Smooth muscle cell (in vitro differentiated cells): Measurements from ENCODE around the gene SLC25A12. TPM values are rescaled to one million over a fixed set of nuclear protein-coding genes. Genes with fewer than 3 reads are reported as not detected.
"Not testable (repeated sequence)": the region's sequence is repeated elsewhere in the genome, so short reads cannot be mapped to it uniquely, and the experiment has no call there.

ENCODE experiments used
- DNase-seq: peaks from one replicate; lab custom pipeline; 2025; ENCODE audit not compliant: unreplicated experiment; lab: John Stamatoyannopoulos, UW
- H2AFZ ChIP-seq: fragments of 200-600 bp; sonication (generic); 2 replicates; pipeline ENCODE4 v1.6.0; 2016; ENCODE audit warnings: antibody characterized with exemption, low read depth, mild to moderate bottlenecking
- H3F3A ChIP-seq: fragments of 200-600 bp; sonication (generic); 2 replicates; pipeline ENCODE4 v1.6.0; 2017; ENCODE audit warnings: antibody characterized with exemption, low read depth
- H3K27ac ChIP-seq: fragments of 200-600 bp; sonication (generic); 2 replicates; pipeline ENCODE4 v1.5.1; 2016; ENCODE audit warnings: low read depth, mild to moderate bottlenecking
- H3K27me3 ChIP-seq: fragments of 200-600 bp; sonication (generic); 2 replicates; pipeline ENCODE4 v1.6.1; 2016; ENCODE audit warnings: low read depth, mild to moderate bottlenecking
- H3K36me3 ChIP-seq: fragments of 200-600 bp; sonication (generic); 2 replicates; pipeline ENCODE4 v1.5.1; 2016; ENCODE audit warnings: low read depth
- H3K4me1 ChIP-seq: fragments of 200-600 bp; sonication (generic); 2 replicates; pipeline ENCODE4 v1.5.1; 2016; ENCODE audit warnings: low read depth
- H3K4me2 ChIP-seq: fragments of 200-600 bp; sonication (generic); 2 replicates; pipeline ENCODE4 v1.6.0; 2016; ENCODE audit warnings: mild to moderate bottlenecking
- H3K4me3 ChIP-seq: fragments of 200-600 bp; sonication (generic); 2 replicates; pipeline ENCODE4 v1.5.1; 2016; ENCODE audit warnings: mild to moderate bottlenecking
- H3K79me2 ChIP-seq: fragments of 200-600 bp; sonication (generic); 2 replicates; pipeline ENCODE4 v1.6.0; 2016; ENCODE audit warnings: low read depth, mild to moderate bottlenecking
- H3K9ac ChIP-seq: fragments of 200-600 bp; sonication (generic); 2 replicates; pipeline ENCODE4 v1.6.0; 2016; ENCODE audit warnings: low read depth
- H3K9me3 ChIP-seq: fragments of 200-600 bp; sonication (generic); replicated peaks from 2 replicates; pipeline ENCODE4 v1.5.1; 2016; ENCODE audit warnings: low read depth
- H4K20me1 ChIP-seq: fragments of 200-600 bp; sonication (generic); 2 replicates; pipeline ENCODE4 v1.6.0; 2016; ENCODE audit warnings: low read depth
- CTCF ChIP-seq: fragments of 200-600 bp; sonication (generic); IDR thresholded peaks from 2 replicates; pipeline ENCODE4 v1.5.1; 2017; ENCODE audit warnings: borderline replicate concordance, mild to moderate bottlenecking, antibody characterized with exemption; ENCODE audit not compliant: insufficient read depth, poor library complexity, severe bottlenecking
- WGBS: methylation state at CpG from one replicate; pipeline ENCODE4 v1.1.7; 2016; ENCODE audit warnings: low lambda C conversion rate; 5-methylcytosine and 5-hydroxymethylcytosine counted together
- polyA plus RNA-seq: library from polyadenylated mRNA; unstranded; fragments of >200 nt; fragmentation: Nextera tagmentation; extraction: Ambion mirVana; gene quantifications from 2 replicates; pipeline ENCODE4 v1.2.1, GENCODE V29; 2016
- total RNA-seq: library from RNA; depleted of rRNA; stranded (reverse); fragments of >200 nt; gene quantifications from 2 replicates; pipeline ENCODE4 v1.2.3, GENCODE V29; 2014

Gene SLC25A12
- total and polyA plus RNA-seq, 2 experiments from 2014 or later, result 10.5 to 22.4 TPM

- H4K20me1 ChIP-seq, result no peaks in the 10 kb centered on the region
- no peaks in the 10 kb centered on the region for H3K27me3 ChIP-seq
- H3K79me2 ChIP-seq, result no peaks in the 10 kb centered on the region
- no peaks in the 10 kb centered on the region for H3K4me1 ChIP-seq
- H3K4me2 ChIP-seq, result no peak overlapping the region
- no peak overlapping the region for H3K9ac ChIP-seq
- H3K36me3 ChIP-seq, result no peaks in the 10 kb centered on the region
- no peak overlapping the region for H3K4me3 ChIP-seq
- 84% methylated on average over 3 of the region's 3 CpGs for WGBS
- TF ChIP-seq CTCF, result no peak
- H3K9me3 ChIP-seq, result no peaks in the 10 kb centered on the region
- H3K27ac ChIP-seq, result no peak overlapping the region
- no peak for DNase-seq
- H3F3A ChIP-seq, result no peaks in the 10 kb centered on the region
- no peak overlapping the region for H2AFZ ChIP-seq
Measured at GRCh38 chr2:171813126-171813525, 80.9 kb downstream of the SLC25A12 start.

- H3K27ac ChIP-seq, result no peak overlapping the region
- no peaks in the 10 kb centered on the region for H3K79me2 ChIP-seq
- H3K27me3 ChIP-seq, result no peaks in the 10 kb centered on the region
- no peak overlapping the region for H3K9ac ChIP-seq
- H3K9me3 ChIP-seq, result no peaks in the 10 kb centered on the region
- no peaks in the 10 kb centered on the region for H3K36me3 ChIP-seq
- H2AFZ ChIP-seq, result no peak overlapping the region
- no peak for DNase-seq
- no peaks in the 10 kb centered on the region for H3K4me1 ChIP-seq
- 59% methylated on average over 4 of the region's 4 CpGs for WGBS
- TF ChIP-seq CTCF, result peak; percentile 28
- no peaks in the 10 kb centered on the region for H4K20me1 ChIP-seq
- no peak overlapping the region for H3K4me3 ChIP-seq
- H3K4me2 ChIP-seq, result no peak overlapping the region
- H3F3A ChIP-seq, result no peaks in the 10 kb centered on the region
Measured at GRCh38 chr2:171811245-171811628, 82.8 kb downstream of the SLC25A12 start.

GRCh38 chr2:171810422-171811244 lies 83.4 kb downstream of the SLC25A12 start:
- no peaks in the 10 kb centered on the region for H3K9me3 ChIP-seq
- H4K20me1 ChIP-seq, result no peaks in the 10 kb centered on the region
- no peaks in the 10 kb centered on the region for H3K4me1 ChIP-seq
- no peaks in the 10 kb centered on the region for H3K27me3 ChIP-seq
- H3K9ac ChIP-seq, result no peak overlapping the region
- TF ChIP-seq CTCF, result no peak
- no peak overlapping the region for H3K27ac ChIP-seq
- H3K36me3 ChIP-seq, result no peaks in the 10 kb centered on the region
- no peak overlapping the region for H3K4me3 ChIP-seq
- no peak overlapping the region for H2AFZ ChIP-seq
- 37% methylated on average over 5 of the region's 5 CpGs for WGBS
- no peak for DNase-seq
- H3K79me2 ChIP-seq, result no peaks in the 10 kb centered on the region
- no peaks in the 10 kb centered on the region for H3F3A ChIP-seq
- H3K4me2 ChIP-seq, result peak overlapping the region; percentile 23

GRCh38 chr2:171808885-171809284 lies 85.2 kb downstream of the SLC25A12 start:
- H3K4me3 ChIP-seq, H3K4me1 ChIP-seq, H3K27me3 ChIP-seq, H3K36me3 ChIP-seq, H3K9ac ChIP-seq, H4K20me1 ChIP-seq, H2AFZ ChIP-seq, H3K4me2 ChIP-seq, H3K79me2 ChIP-seq, H3K9me3 ChIP-seq, H3K27ac ChIP-seq, H3F3A ChIP-seq, DNase-seq: not testable (repeated sequence)
